ENCODE data around the gene AHCYL2. TPM values are rescaled to one million over a fixed set of nuclear protein-coding genes. Genes with fewer than 3 reads are reported as not detected.
A peak's percentile ranks its signal among the peaks of the same experiment; 100 is the strongest.
"Not testable (repeated sequence)": the region's sequence is repeated elsewhere in the genome, so short reads cannot be mapped to it uniquely, and the experiment has no call there.

The AHCYL2 gene
- total RNA-seq, 1 experiment from 2014 or later: 74.0 TPM

DNA sequence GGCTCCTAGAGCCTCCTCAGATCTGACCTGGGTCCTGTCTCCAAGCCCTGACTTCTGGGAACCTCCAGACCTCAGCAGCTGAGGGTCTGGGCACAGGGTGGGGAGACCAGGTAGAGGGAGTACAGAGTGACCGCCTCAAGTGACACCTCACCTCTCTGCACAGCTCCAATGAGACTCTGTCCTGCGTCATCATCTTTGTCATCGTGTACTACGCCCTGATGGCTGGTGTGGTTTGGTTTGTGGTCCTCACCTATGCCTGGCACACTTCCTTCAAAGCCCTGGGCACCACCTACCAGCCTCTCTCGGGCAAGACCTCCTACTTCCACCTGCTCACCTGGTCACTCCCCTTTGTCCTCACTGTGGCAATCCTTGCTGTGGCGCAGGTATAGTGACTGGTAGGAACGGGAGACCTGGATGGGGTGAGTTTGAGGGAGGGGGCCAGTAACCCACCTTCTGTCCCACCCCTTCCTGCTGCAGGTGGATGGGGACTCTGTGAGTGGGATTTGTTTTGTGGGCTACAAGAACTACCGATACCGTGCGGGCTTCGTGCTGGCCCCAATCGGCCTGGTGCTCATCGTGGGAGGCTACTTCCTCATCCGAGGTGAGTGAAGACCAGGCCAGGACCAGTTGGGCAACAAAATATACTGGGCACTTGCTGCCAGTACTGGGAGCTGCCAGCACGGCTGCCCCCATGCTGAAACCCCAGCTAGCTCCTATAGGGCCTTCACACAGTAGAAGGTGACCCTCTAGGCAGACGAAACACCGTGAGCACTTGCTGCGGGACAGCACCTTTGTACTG lies 18.6 kb upstream of the AHCYL2 start:
- in situ Hi-C loops (cut with HindIII; ENCODE audit: low sequenced_read_pairs): no loop called here
- no peak for DNase-seq (ENCODE audit: low spot score)

DNA sequence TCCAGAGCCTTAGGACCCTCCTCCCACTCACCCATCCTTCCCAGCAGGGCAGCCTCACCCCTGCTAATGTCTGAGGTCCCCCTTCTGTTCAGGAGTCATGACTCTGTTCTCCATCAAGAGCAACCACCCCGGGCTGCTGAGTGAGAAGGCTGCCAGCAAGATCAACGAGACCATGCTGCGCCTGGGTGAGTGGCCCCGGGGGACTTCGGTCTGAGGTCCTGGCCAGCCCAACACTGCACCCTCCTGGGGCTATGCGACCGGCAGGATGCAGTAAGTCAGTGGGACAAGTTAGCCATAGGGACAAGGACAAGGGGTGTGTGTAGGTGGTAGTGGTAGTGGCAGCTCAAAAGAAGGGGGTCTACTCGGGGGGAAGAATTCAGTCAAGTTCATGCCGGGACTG lies 16.2 kb upstream of the AHCYL2 start:
- DNase-seq (ENCODE audit: low spot score): no peak
- in situ Hi-C loops (cut with HindIII; ENCODE audit: low sequenced_read_pairs): no loop called here

DNA sequence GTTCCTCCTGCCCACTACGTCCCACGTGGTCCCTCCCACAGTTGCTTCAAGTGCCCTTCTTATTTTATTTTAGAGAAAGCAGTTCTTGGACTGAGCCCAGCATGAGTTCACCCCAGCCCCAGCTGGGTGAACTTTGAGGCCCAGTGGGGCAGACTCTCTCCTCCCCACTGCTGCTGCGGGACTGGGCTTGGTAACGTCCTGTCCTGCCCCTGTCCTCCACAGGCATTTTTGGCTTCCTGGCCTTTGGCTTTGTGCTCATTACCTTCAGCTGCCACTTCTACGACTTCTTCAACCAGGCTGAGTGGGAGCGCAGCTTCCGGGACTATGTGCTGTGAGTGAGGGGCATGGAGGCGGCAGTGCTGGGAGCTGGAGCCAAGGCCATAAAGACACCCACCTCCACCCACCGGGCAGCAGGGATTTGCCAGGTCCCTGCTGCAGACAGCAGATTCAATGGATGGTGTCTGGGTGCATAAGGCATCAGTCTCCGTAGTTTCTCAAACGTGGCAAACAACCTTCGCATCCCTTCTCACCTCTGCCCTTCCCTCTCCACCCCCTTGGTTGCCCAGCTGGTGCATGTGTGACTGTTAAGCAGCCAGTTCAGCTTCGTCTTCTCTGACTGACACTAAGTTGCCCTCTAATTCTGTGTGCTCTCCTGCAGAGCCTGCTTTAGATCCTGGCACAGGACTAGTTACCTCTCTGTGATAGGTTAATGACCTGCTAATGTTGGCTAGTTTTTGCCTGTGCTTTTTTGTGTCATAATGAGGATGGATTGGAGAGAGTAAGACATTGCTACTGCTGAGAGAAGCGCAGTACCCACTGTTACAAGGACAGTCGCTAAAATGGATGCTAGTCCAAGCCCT lies 15.5 kb upstream of the AHCYL2 start:
- in situ Hi-C loops (cut with HindIII; ENCODE audit: low sequenced_read_pairs): no loop called here
- no peak for DNase-seq (ENCODE audit: low spot score)

- in situ Hi-C loops (cut with HindIII; ENCODE audit: low sequenced_read_pairs): no loop called here
- peak; percentile 82 for DNase-seq (ENCODE audit: low spot score)
These were observed 14.4 kb upstream of the AHCYL2 start for GRCh38 chr7:129210256-129210988.

- no peak for DNase-seq (ENCODE audit: low spot score)
- in situ Hi-C loops (cut with HindIII; ENCODE audit: low sequenced_read_pairs): no loop called here
These were observed 13.9 kb upstream of the AHCYL2 start for GRCh38 chr7:129210989-129211312.

GRCh38 chr7:129212126-129212525 lies 12.7 kb upstream of the AHCYL2 start:
- in situ Hi-C loops (cut with HindIII; ENCODE audit: low sequenced_read_pairs): no loop called here
- DNase-seq (ENCODE audit: low spot score): no peak

DNA sequence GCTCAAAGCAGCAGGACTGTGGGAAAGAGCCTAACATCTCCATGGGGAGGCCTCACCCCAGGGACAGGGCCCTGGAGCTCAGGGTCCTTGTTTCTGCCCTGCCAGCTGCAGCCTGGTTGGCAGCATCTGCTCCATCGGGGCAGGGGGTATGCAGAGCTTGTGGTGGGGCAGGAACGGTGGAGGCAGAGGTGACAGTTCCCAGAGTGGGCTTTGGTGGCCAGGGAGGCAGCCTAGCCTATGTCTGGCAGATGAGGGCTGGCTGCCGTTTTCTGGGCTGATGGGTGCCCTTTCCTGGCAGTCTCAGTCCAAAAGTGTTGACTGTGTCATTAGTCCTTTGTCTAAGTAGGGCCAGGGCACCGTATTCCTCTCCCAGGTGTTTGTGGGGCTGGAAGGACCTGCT lies 12.2 kb upstream of the AHCYL2 start:
- in situ Hi-C loops (cut with HindIII; ENCODE audit: low sequenced_read_pairs): no loop called here
- no peak for DNase-seq (ENCODE audit: low spot score)

- in situ Hi-C loops (cut with HindIII; ENCODE audit: low sequenced_read_pairs): no loop called here
- DNase-seq (ENCODE audit: low spot score): peak; percentile 28
These were observed 11.0 kb upstream of the AHCYL2 start for GRCh38 chr7:129213828-129214227.

DNA sequence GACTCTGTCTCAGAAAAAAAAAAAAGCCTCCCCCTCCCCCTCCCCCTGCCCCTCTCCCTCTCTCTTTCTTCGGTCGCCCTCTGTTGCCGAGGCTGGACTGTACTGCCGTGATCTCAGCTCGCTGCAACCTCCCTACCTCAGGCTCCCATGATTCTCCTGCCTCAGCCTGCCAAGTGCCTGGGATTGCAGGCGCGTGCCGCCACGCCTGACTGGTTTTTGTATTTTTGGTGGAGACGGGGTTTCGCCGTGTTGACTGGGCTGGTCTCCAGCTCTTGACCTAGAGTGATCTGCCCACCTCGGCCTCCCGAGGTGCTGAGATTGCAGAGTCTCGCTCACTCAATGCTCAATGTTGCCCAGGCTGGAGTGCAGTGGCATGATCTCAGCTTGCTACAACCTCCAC lies 9.1 kb upstream of the AHCYL2 start:
- DNase-seq (ENCODE audit: low spot score); in situ Hi-C loops (cut with HindIII; ENCODE audit: low sequenced_read_pairs): not testable (repeated sequence)

GRCh38 chr7:129216101-129216715 lies 8.6 kb upstream of the AHCYL2 start:
- DNase-seq (ENCODE audit: low spot score); in situ Hi-C loops (cut with HindIII; ENCODE audit: low sequenced_read_pairs): not testable (repeated sequence)

- in situ Hi-C loops (cut with HindIII; ENCODE audit: low sequenced_read_pairs); DNase-seq (ENCODE audit: low spot score): not testable (repeated sequence)
These were observed 7.9 kb upstream of the AHCYL2 start for GRCh38 chr7:129216821-129217416.

DNA sequence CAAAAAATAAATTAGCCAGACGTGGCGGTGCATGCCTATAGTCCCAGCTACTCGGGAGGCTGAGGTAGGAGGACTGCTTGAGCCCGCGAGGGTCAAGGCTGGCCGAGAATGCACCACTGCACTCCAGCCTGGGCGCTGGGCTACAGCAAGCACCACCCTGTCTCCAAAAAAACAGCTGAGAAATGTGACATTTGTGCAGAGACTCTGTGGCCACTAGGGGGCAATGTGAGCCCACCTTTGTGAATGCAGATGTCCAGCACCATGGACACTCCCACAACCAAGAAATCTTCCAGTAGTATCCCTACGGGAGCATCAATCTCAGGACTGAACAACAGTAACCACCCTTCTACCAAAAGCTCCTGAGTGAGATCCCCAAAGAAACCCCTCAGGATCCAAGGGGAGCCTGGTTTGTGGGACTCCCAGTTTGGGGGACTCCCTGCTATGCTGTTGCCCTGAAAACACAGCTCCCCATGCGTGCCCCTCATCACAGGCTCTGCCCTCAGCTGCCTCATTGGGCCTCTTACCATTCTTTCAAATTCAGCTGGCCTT lies 6.2 kb upstream of the AHCYL2 start:
- peak; percentile 86 for DNase-seq (ENCODE audit: low spot score)
- in situ Hi-C loops (cut with HindIII; ENCODE audit: low sequenced_read_pairs): no loop called here

- in situ Hi-C loops (cut with HindIII; ENCODE audit: low sequenced_read_pairs): not testable (repeated sequence)
These were observed 5.7 kb upstream of the AHCYL2 start for GRCh38 chr7:129219166-129219565.

GRCh38 chr7:129222064-129222463 lies 2.8 kb upstream of the AHCYL2 start:
- no peak for DNase-seq (ENCODE audit: low spot score)

More at GRCh38 chr7:129219166-129219565, 5.7 kb upstream of the AHCYL2 start:
- DNase-seq (ENCODE audit: low spot score): not testable (repeated sequence)

GRCh38 chr7:129225206-129225930 lies 538 bp downstream of the AHCYL2 start:
- in situ Hi-C loops (cut with HindIII; ENCODE audit: low sequenced_read_pairs): no loop called here
- peak; percentile 65 for DNase-seq (ENCODE audit: low spot score)

More at GRCh38 chr7:129222064-129222463, 2.8 kb upstream of the AHCYL2 start:
- in situ Hi-C loops (cut with HindIII; ENCODE audit: low sequenced_read_pairs): no loop called here

DNA sequence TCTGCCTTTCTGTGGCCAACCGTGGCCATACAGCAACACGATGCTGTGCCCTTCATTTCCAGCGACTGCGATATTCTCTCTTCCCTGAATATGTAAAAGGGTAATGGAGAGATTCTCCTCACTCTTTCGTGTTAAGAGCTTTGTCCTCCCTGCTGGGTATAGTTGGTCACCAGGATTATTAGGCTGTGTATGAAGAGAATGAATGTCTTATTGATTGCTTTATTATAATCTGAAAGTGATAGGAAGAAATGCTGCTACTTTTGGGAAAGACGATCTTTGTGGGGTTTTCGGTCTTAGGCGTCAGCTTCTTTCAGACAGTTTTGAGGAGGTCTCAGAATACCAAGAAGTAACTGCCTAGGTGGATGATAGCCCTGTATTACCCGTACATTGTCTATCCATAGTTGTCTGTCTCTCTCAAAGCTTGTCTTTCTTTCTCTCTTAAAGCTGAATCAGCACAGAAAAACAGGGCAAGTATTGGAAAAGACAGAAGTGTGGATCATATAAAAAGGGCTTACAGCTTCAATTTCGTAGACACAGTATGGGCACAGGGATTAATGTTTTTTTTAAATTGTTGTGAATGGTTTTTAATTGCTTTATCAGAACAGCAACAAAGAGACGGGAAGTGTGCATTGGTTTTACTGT lies 1.2 kb downstream of the AHCYL2 start:
- in situ Hi-C loops (cut with HindIII; ENCODE audit: low sequenced_read_pairs): no loop called here
- peak; percentile 62 for DNase-seq (ENCODE audit: low spot score)
